Mesendoderm (in vitro differentiated cells): ENCODE results near the gene SART3.

Source experiments
- DNase-seq: peaks from one replicate; pipeline ENCODE4 v3.0.0; 2013
- H2AK5ac ChIP-seq: 2 replicates; pipeline ENCODE4 v1.6.1; 2013; ENCODE audit warnings: low read length, inconsistent platforms
- H2BK120ac ChIP-seq: 2 replicates; pipeline ENCODE4 v1.6.1; 2013; ENCODE audit warnings: low read depth, mild to moderate bottlenecking, low read length, moderate library complexity, mixed read lengths
- H2BK15ac ChIP-seq: replicated peaks from 2 replicates; pipeline ENCODE4 v1.6.1; 2013; ENCODE audit warnings: low read depth, mild to moderate bottlenecking, moderate library complexity
- H2BK5ac ChIP-seq: 2 replicates; pipeline ENCODE4 v1.6.1; 2013; ENCODE audit warnings: low read length, inconsistent platforms
- H3K18ac ChIP-seq: 2 replicates; pipeline ENCODE4 v1.6.1; 2013; ENCODE audit warnings: mild to moderate bottlenecking, low read length, mixed read lengths
- H3K23ac ChIP-seq: one replicate; pipeline ENCODE4 v1.6.1; 2013; ENCODE audit warnings: low read length
- H3K27ac ChIP-seq: 2 replicates; pipeline ENCODE4 v1.5.1; 2013; ENCODE audit warnings: low read depth, mild to moderate bottlenecking, inconsistent platforms, low read length, moderate library complexity
- H3K27me3 ChIP-seq: 2 replicates; pipeline ENCODE4 v1.6.1; 2013; ENCODE audit warnings: low read length, control low read depth, mild to moderate bottlenecking, inconsistent platforms; ENCODE audit not compliant: insufficient read depth, poor library complexity
- H3K36me3 ChIP-seq: 2 replicates; pipeline ENCODE4 v1.6.1; 2013; ENCODE audit warnings: low read length, inconsistent platforms; ENCODE audit not compliant: control insufficient read depth, insufficient read depth
- H3K4ac ChIP-seq: one replicate; pipeline ENCODE4 v1.6.1; 2013; ENCODE audit warnings: low read depth, mild to moderate bottlenecking, low read length, moderate library complexity
- H3K4me1 ChIP-seq: 2 replicates; pipeline ENCODE4 v1.6.1; 2013; ENCODE audit warnings: low read depth, low read length, inconsistent platforms; ENCODE audit not compliant: control insufficient read depth
- H3K4me2 ChIP-seq: 2 replicates; pipeline ENCODE4 v1.6.1; 2013; ENCODE audit warnings: low read length
- H3K4me3 ChIP-seq: 2 replicates; pipeline ENCODE4 v1.5.1; 2013; ENCODE audit warnings: mild to moderate bottlenecking, low read length
- H3K56ac ChIP-seq: one replicate; pipeline ENCODE4 v1.6.1; 2013; ENCODE audit warnings: low read length
- H3K79me1 ChIP-seq: 2 replicates; pipeline ENCODE4 v1.6.1; 2013; ENCODE audit warnings: low read length, inconsistent platforms
- H3K79me2 ChIP-seq: 2 replicates; pipeline ENCODE4 v1.6.1; 2013; ENCODE audit warnings: mild to moderate bottlenecking, low read length; ENCODE audit not compliant: control insufficient read depth, insufficient read depth
- H3K9ac ChIP-seq: 2 replicates; pipeline ENCODE4 v1.6.1; 2013; ENCODE audit warnings: low read length, inconsistent platforms
- H4K5ac ChIP-seq: one replicate; pipeline ENCODE4 v1.6.1; 2013; ENCODE audit warnings: low read length
- H4K8ac ChIP-seq: one replicate; pipeline ENCODE4 v1.6.1; 2013; ENCODE audit warnings: low read depth, mild to moderate bottlenecking, control low read depth, low read length, moderate library complexity
- WGBS: extraction: QIAGEN DNeasy Blood & Tissue Kit; methylation state at CpG from one replicate; pipeline ENCODE4 v1.1.7; 2013; ENCODE audit warnings: low lambda C conversion rate, missing lambda C conversion rate; ENCODE audit not compliant: insufficient coverage; ENCODE audit errors: extremely low coverage; 5-methylcytosine and 5-hydroxymethylcytosine counted together

Gene SART3

GRCh38 chr12:108531929-108532848, 28.8 kb downstream of the SART3 start:
- Histone ChIP-seq H3K79me1 (peaks cover 3% of the 10 kb centered on the region), H3K27me3 (no peaks in the 10 kb centered on the region), H2BK15ac (no peak overlapping the region), H4K5ac (no peak overlapping the region), H3K9ac (no peak overlapping the region), H2AK5ac (no peak overlapping the region), H2BK5ac (no peak overlapping the region), H3K4me2 (no peak overlapping the region), H2BK120ac (no peak overlapping the region), H3K27ac (no peak overlapping the region), H3K4me3 (no peak overlapping the region), H4K8ac (no peak overlapping the region), H3K56ac (no peak overlapping the region), H3K36me3 (peaks cover 20% of the 10 kb centered on the region), H3K18ac (no peak overlapping the region), H3K79me2 (peaks cover 2% of the 10 kb centered on the region), H3K4me1 (no peaks in the 10 kb centered on the region), H3K23ac (no peak overlapping the region), H3K4ac (no peak overlapping the region)
- DNase-seq: no peak
- no CpG with 5 or more reads among the region's 15 CpGs for WGBS

GRCh38 chr12:108530161-108530560, 30.8 kb downstream of the SART3 start:
- WGBS: no CpG with 5 or more reads among the region's 9 CpGs
- Histone ChIP-seq H3K27me3 (no peaks in the 10 kb centered on the region), H4K8ac (no peak overlapping the region), H3K36me3 (peaks cover 21% of the 10 kb centered on the region), H3K4me1 (no peaks in the 10 kb centered on the region), H3K23ac (no peak overlapping the region), H2BK15ac (no peak overlapping the region), H4K5ac (no peak overlapping the region), H3K27ac (no peak overlapping the region), H3K79me2 (peaks cover 1% of the 10 kb centered on the region), H2AK5ac (no peak overlapping the region), H2BK5ac (no peak overlapping the region), H3K9ac (no peak overlapping the region), H3K4ac (no peak overlapping the region), H3K4me3 (no peak overlapping the region), H2BK120ac (no peak overlapping the region), H3K4me2 (no peak overlapping the region), H3K56ac (no peak overlapping the region), H3K18ac (no peak overlapping the region), H3K79me1 (no peaks in the 10 kb centered on the region)
- no peak for DNase-seq

- Histone ChIP-seq H3K18ac (no peak overlapping the region), H3K4me3 (no peak overlapping the region), H3K4ac (no peak overlapping the region), H3K79me2 (no peaks in the 10 kb centered on the region), H2BK5ac (no peak overlapping the region), H3K36me3 (peaks cover 27% of the 10 kb centered on the region), H2BK120ac (no peak overlapping the region), H3K23ac (no peak overlapping the region), H3K9ac (no peak overlapping the region), H3K4me1 (no peaks in the 10 kb centered on the region), H3K79me1 (no peaks in the 10 kb centered on the region), H4K5ac (no peak overlapping the region), H3K56ac (no peak overlapping the region), H2BK15ac (no peak overlapping the region), H3K4me2 (no peak overlapping the region), H2AK5ac (no peak overlapping the region), H3K27ac (peak overlapping the region; percentile 25), H3K27me3 (no peaks in the 10 kb centered on the region), H4K8ac (no peak overlapping the region)
- no CpG with 5 or more reads among the region's 6 CpGs for WGBS
- DNase-seq: no peak
Measured at GRCh38 chr12:108527166-108527496, 33.8 kb downstream of the SART3 start.

- Histone ChIP-seq H3K23ac (no peak overlapping the region), H3K56ac (no peak overlapping the region), H3K4me2 (no peak overlapping the region), H2BK120ac (no peak overlapping the region), H4K5ac (no peak overlapping the region), H2BK15ac (no peak overlapping the region), H4K8ac (no peak overlapping the region), H3K4me3 (no peak overlapping the region), H3K79me1 (no peaks in the 10 kb centered on the region), H3K4ac (no peak overlapping the region), H3K4me1 (no peaks in the 10 kb centered on the region), H3K27ac (peak overlapping the region; percentile 25), H3K9ac (no peak overlapping the region), H2AK5ac (no peak overlapping the region), H3K27me3 (no peaks in the 10 kb centered on the region), H3K36me3 (peaks cover 27% of the 10 kb centered on the region), H3K79me2 (no peaks in the 10 kb centered on the region), H2BK5ac (no peak overlapping the region), H3K18ac (no peak overlapping the region)
- WGBS: no CpG with 5 or more reads among the region's 10 CpGs
- DNase-seq: peak; percentile 10
Measured at GRCh38 chr12:108526482-108527165, 34.3 kb downstream of the SART3 start.

- Histone ChIP-seq H4K5ac (no peak overlapping the region), H3K4me3 (no peak overlapping the region), H3K4me1 (no peaks in the 10 kb centered on the region), H3K18ac (no peak overlapping the region), H3K36me3 (peaks cover 30% of the 10 kb centered on the region), H2BK15ac (no peak overlapping the region), H3K79me2 (no peaks in the 10 kb centered on the region), H3K79me1 (peaks cover 2% of the 10 kb centered on the region), H2AK5ac (no peak overlapping the region), H4K8ac (no peak overlapping the region), H3K27me3 (no peaks in the 10 kb centered on the region), H3K9ac (no peak overlapping the region), H3K4me2 (no peak overlapping the region), H2BK5ac (no peak overlapping the region), H2BK120ac (no peak overlapping the region), H3K27ac (no peak overlapping the region), H3K4ac (no peak overlapping the region), H3K56ac (no peak overlapping the region), H3K23ac (no peak overlapping the region)
- no CpG with 5 or more reads among the region's 5 CpGs for WGBS
- no peak for DNase-seq
Measured at GRCh38 chr12:108525681-108526080, 35.3 kb downstream of the SART3 start.
